SJSA1 (cell line): Measurements from ENCODE around the gene NBPF4. TPM values are rescaled to one million over a fixed set of nuclear protein-coding genes. Genes with fewer than 3 reads are reported as not detected.
"Not testable (repeated sequence)": the region's sequence is repeated elsewhere in the genome, so short reads cannot be mapped to it uniquely, and the experiment has no call there.

Experiments
- DNase-seq, 2 experiments: peaks; one replicate each; pipeline ENCODE4 v3.0.0-alpha.2; 2015 to 2020; ENCODE audit warnings: low spot score in 2 of 2, low read depth in 1 of 2
- H3K27ac ChIP-seq: fragments of 250-450 bp; sonication (Bioruptor Pico); 2 replicates; pipeline ENCODE4 v1.5.1; 2020; ENCODE audit warnings: mild to moderate bottlenecking, moderate library complexity
- H3K27me3 ChIP-seq: fragments of 250-450 bp; sonication (Bioruptor Pico); replicated peaks from 2 replicates; pipeline ENCODE4 v1.5.1; 2020; ENCODE audit warnings: mild to moderate bottlenecking, moderate library complexity
- H3K36me3 ChIP-seq: fragments of 250-450 bp; sonication (Bioruptor Pico); 2 replicates; pipeline ENCODE4 v1.5.1; 2020; ENCODE audit warnings: mild to moderate bottlenecking
- H3K4me1 ChIP-seq: fragments of 250-450 bp; sonication (Bioruptor Pico); replicated peaks from 2 replicates; pipeline ENCODE4 v1.6.1; 2021; ENCODE audit warnings: mild to moderate bottlenecking
- H3K4me3 ChIP-seq: fragments of 250-450 bp; sonication (Bioruptor Pico); 2 replicates; pipeline ENCODE4 v1.5.1; 2020; ENCODE audit warnings: mild to moderate bottlenecking
- H3K9me3 ChIP-seq: fragments of 250-450 bp; sonication (Bioruptor Pico); replicated peaks from 2 replicates; pipeline ENCODE4 v1.5.1; 2020; ENCODE audit warnings: mild to moderate bottlenecking
- total RNA-seq: library from RNA; depleted of rRNA; stranded (reverse); fragments of >200 nt; shearing (Covaris generic); gene quantifications from 2 replicates; pipeline ENCODE4 v1.2.3, GENCODE V29; 2014

NBPF4 gene
- total RNA-seq, 1 experiment from 2014 or later = not detected

- not testable (repeated sequence) for H3K4me1 ChIP-seq, DNase-seq, H3K9me3 ChIP-seq, H3K27me3 ChIP-seq, H3K4me3 ChIP-seq, H3K36me3 ChIP-seq, H3K27ac ChIP-seq
These were observed 20.6 kb downstream of the NBPF4 start for GRCh38 chr1:108223226-108223625.

- H3K27me3 ChIP-seq, H3K36me3 ChIP-seq, H3K9me3 ChIP-seq, DNase-seq, H3K4me1 ChIP-seq, H3K27ac ChIP-seq, H3K4me3 ChIP-seq: not testable (repeated sequence)
These were observed 26.2 kb downstream of the NBPF4 start for GRCh38 chr1:108217515-108218174.

GRCh38 chr1:108217007-108217406, 26.9 kb downstream of the NBPF4 start:
- not testable (repeated sequence) for H3K4me3 ChIP-seq, H3K4me1 ChIP-seq, DNase-seq

GRCh38 chr1:108216028-108216890, 27.6 kb downstream of the NBPF4 start:
- not testable (repeated sequence) for DNase-seq, H3K27ac ChIP-seq, H3K36me3 ChIP-seq, H3K9me3 ChIP-seq, H3K27me3 ChIP-seq, H3K4me3 ChIP-seq, H3K4me1 ChIP-seq

More at GRCh38 chr1:108217007-108217406, 26.9 kb downstream of the NBPF4 start:
- not testable (repeated sequence) for H3K36me3 ChIP-seq, H3K27me3 ChIP-seq, H3K27ac ChIP-seq, H3K9me3 ChIP-seq

GRCh38 chr1:108214641-108215465, 29.0 kb downstream of the NBPF4 start:
- not testable (repeated sequence) for H3K27ac ChIP-seq, DNase-seq, H3K9me3 ChIP-seq, H3K36me3 ChIP-seq, H3K4me3 ChIP-seq, H3K4me1 ChIP-seq
- H3K27me3 ChIP-seq = peaks cover 11% of the 10 kb centered on the region

GRCh38 chr1:108211014-108211413, 32.9 kb downstream of the NBPF4 start:
- no peaks in the 10 kb centered on the region for H3K9me3 ChIP-seq
- DNase-seq = no peak
- no peaks in the 10 kb centered on the region for H3K4me1 ChIP-seq
- H3K36me3 ChIP-seq = no peaks in the 10 kb centered on the region
- peaks cover 31% of the 10 kb centered on the region for H3K27me3 ChIP-seq
- no peak overlapping the region for H3K4me3 ChIP-seq
- no peak overlapping the region for H3K27ac ChIP-seq

- Histone ChIP-seq H3K27ac (no peak overlapping the region), H3K9me3 (no peaks in the 10 kb centered on the region), H3K27me3 (peaks cover 31% of the 10 kb centered on the region), H3K4me3 (no peak overlapping the region), H3K36me3 (no peaks in the 10 kb centered on the region), H3K4me1 (no peaks in the 10 kb centered on the region)
- no peak for DNase-seq
These were observed 34.3 kb downstream of the NBPF4 start for GRCh38 chr1:108209456-108210108.

- Histone ChIP-seq H3K27ac (no peak overlapping the region), H3K4me1 (no peaks in the 10 kb centered on the region), H3K9me3 (no peaks in the 10 kb centered on the region), H3K4me3 (no peak overlapping the region), H3K36me3 (no peaks in the 10 kb centered on the region), H3K27me3 (peaks cover 31% of the 10 kb centered on the region)
- no peak for DNase-seq
These were observed 35.0 kb downstream of the NBPF4 start for GRCh38 chr1:108208724-108209446.

- Histone ChIP-seq H3K4me1 (peaks cover 13% of the 10 kb centered on the region), H3K36me3 (peaks cover 18% of the 10 kb centered on the region), H3K27me3 (peaks cover 15% of the 10 kb centered on the region)
- not testable (repeated sequence) for DNase-seq, H3K4me3 ChIP-seq, H3K27ac ChIP-seq, H3K9me3 ChIP-seq
These were observed 40.3 kb downstream of the NBPF4 start for GRCh38 chr1:108203582-108203981.

- Histone ChIP-seq H3K4me1 (peaks cover 20% of the 10 kb centered on the region), H3K27ac (no peak overlapping the region), H3K4me3 (no peak overlapping the region), H3K9me3 (no peaks in the 10 kb centered on the region), H3K36me3 (peaks cover 37% of the 10 kb centered on the region), H3K27me3 (peaks cover 4% of the 10 kb centered on the region)
- DNase-seq = no peak
These were observed 42.2 kb downstream of the NBPF4 start for GRCh38 chr1:108201687-108202086.

GRCh38 chr1:108200687-108201051, 43.2 kb downstream of the NBPF4 start:
- Histone ChIP-seq H3K4me3 (peak overlapping the region; percentile 96), H3K36me3 (peaks cover 48% of the 10 kb centered on the region), H3K4me1 (peaks cover 20% of the 10 kb centered on the region), H3K9me3 (no peaks in the 10 kb centered on the region), H3K27me3 (no peaks in the 10 kb centered on the region; the same call in 1 of the 2 replicates), H3K27ac (peak overlapping the region; percentile 97)
- peak in 1 of 2 experiments; percentile 56 for DNase-seq

- peak; percentile 89 to 90 for DNase-seq
- Histone ChIP-seq H3K27ac (peak within 1 kb of the TSS; percentile 97), H3K36me3 (peaks cover 54% of the 10 kb centered on the region), H3K27me3 (no peaks in the 10 kb centered on the region; the same call in 1 of the 2 replicates), H3K4me3 (peak within 1 kb of the TSS; percentile 96), H3K4me1 (peaks cover 20% of the 10 kb centered on the region), H3K9me3 (no peaks in the 10 kb centered on the region)
These were observed 43.8 kb downstream of the NBPF4 start, which contains the start of gene SLC25A24 for GRCh38 chr1:108199781-108200686. TSS of gene SLC25A24 (minus strand) at chr1:108200343. CDS start at chr1:108200138, 205 bp downstream.
